Panc1 (cell line): ENCODE measurements around the gene NR5A2. TPM values are rescaled to one million over a fixed set of nuclear protein-coding genes. Genes with fewer than 3 reads are reported as not detected.

Experiments used
- ATAC-seq: fragments of 200-7000 bp; cut with Tn5 transposase; 2 replicates; pipeline ENCODE4 v1.9.1; 2020; ENCODE audit warnings: mild to moderate bottlenecking, moderate library complexity
- BruUV-seq: library from RNA; stranded (reverse); fragments of 400-500 nt; replicated peaks from 2 replicates; lab custom pipeline; 2021; lab: Mats Ljungman, UMichigan
- CTCF ChIA-PET: fragments of 300-600 bp; sonication (Branson Sonifier 250); formaldehyde crosslinking; loops from one replicate; lab custom pipeline; 2022; ENCODE audit warnings: antibody characterized with exemption; lab: Charles Lee
- POLR2A ChIA-PET: fragments of 300-600 bp; sonication (Branson Sonifier 250); formaldehyde crosslinking; loops from one replicate; lab custom pipeline; 2022; ENCODE audit warnings: antibody characterized with exemption; lab: Charles Lee
- DNase-seq: peaks from one replicate; pipeline ENCODE4 v3.0.0-alpha.2; 2010; ENCODE audit warnings: low read depth, low spot score
- H3K27ac ChIP-seq: 2 replicates; pipeline ENCODE4 v1.5.1; 2011; ENCODE audit warnings: mild to moderate bottlenecking, low read length, inconsistent platforms
- H3K27me3 ChIP-seq: fragments of 200-500 bp; sonication (Bioruptor generic); 2 replicates; pipeline ENCODE4 v1.6.0; 2014; ENCODE audit warnings: low read length, inconsistent platforms; ENCODE audit not compliant: control insufficient read depth, insufficient read depth
- H3K36me3 ChIP-seq: fragments of 200-500 bp; sonication (Bioruptor generic); 2 replicates; pipeline ENCODE4 v1.5.1; 2014; ENCODE audit warnings: inconsistent platforms, mild to moderate bottlenecking, low read length, moderate library complexity; ENCODE audit not compliant: control insufficient read depth, insufficient read depth
- H3K4me1 ChIP-seq: 2 replicates; pipeline ENCODE4 v1.5.1; 2011; ENCODE audit warnings: inconsistent platforms, mild to moderate bottlenecking, low read length, moderate library complexity; ENCODE audit not compliant: control insufficient read depth, insufficient read depth
- H3K4me3 ChIP-seq, 2 experiments: 2 replicates each; pipeline ENCODE4 v1.5.1; 2011 to 2012; ENCODE audit warnings: low read depth in 2 of 2, low read length in 2 of 2, mild to moderate bottlenecking in 2 of 2, inconsistent platforms in 1 of 2, moderate library complexity in 1 of 2
- H3K9me3 ChIP-seq: fragments of 200-500 bp; sonication (Bioruptor generic); 2 replicates; pipeline ENCODE4 v1.5.1; 2014; ENCODE audit warnings: low read depth, mild to moderate bottlenecking, inconsistent platforms, low read length, moderate library complexity; ENCODE audit not compliant: control insufficient read depth, insufficient read depth
- POLR2AphosphoS5 ChIP-seq: IDR thresholded peaks from 2 replicates; pipeline ENCODE4 v1.6.1; 2012; ENCODE audit warnings: mild to moderate bottlenecking, low read depth, low read length, moderate library complexity
- REST ChIP-seq, 2 experiments: IDR thresholded peaks; 2 replicates each; pipeline ENCODE4 v1.6.1; 2011 to 2012; ENCODE audit warnings: low read depth in 2 of 2, control low read depth in 1 of 2, low read length in 1 of 2, mild to moderate bottlenecking in 1 of 2, moderate library complexity in 1 of 2; ENCODE audit not compliant: insufficient read depth in 1 of 2
- SIN3A ChIP-seq: IDR thresholded peaks from 2 replicates; pipeline ENCODE4 v1.6.1; 2012; ENCODE audit warnings: low read depth, mild to moderate bottlenecking, low read length, moderate library complexity, borderline replicate concordance; ENCODE audit not compliant: insufficient read depth
- TCF7L2 ChIP-seq: IDR thresholded peaks from 2 replicates; pipeline ENCODE4 v1.6.1; 2011; ENCODE audit warnings: mild to moderate bottlenecking, low read depth, low read length, inconsistent platforms
- in situ Hi-C: cut with HindIII; loops from 2 replicates; pipeline ENCODE4 v1.10.0; 2016; ENCODE audit warnings: low sequenced_read_pairs, low pct_unique_long_range_greater_than_20kb
- intact Hi-C: fragments of 100-400 bp; cut with micrococcal nuclease; formaldehyde crosslinking; loops from one replicate; pipeline ENCODE4 v1.10.0; 2022; ENCODE audit not compliant: unreplicated experiment
- total RNA-seq: library from RNA; stranded (reverse); gene quantifications from one replicate; pipeline ENCODE4 v1.2.1, GENCODE V29; 2021; ENCODE audit not compliant: unreplicated experiment
- TF ChIP-seq, protein P1 (sequence below): fragments of 450-650 bp; IDR thresholded peaks from 2 replicates; pipeline ENCODE4 v1.5.1; 2017; ENCODE audit warnings: mild to moderate bottlenecking

The NR5A2 gene
- total RNA-seq, 1 experiment from 2014 or later = 4.3 TPM

- in situ Hi-C loops (no loop called here), intact Hi-C loops (no loop called here)
- H3K9me3 ChIP-seq = no peaks in the 10 kb centered on the region
- H3K36me3 ChIP-seq = no peaks in the 10 kb centered on the region
- TF ChIP-seq POLR2AphosphoS5 (no peak), TCF7L2 (no peak), REST (IDR thresholded peaks at IDR 0.05; ENCODE audit: insufficient read depth in 1 of 2, low read depth in 2 of 2, low read length in 1 of 2) (no peak), SIN3A (no peak)
- TF ChIP-seq, protein P1, sequence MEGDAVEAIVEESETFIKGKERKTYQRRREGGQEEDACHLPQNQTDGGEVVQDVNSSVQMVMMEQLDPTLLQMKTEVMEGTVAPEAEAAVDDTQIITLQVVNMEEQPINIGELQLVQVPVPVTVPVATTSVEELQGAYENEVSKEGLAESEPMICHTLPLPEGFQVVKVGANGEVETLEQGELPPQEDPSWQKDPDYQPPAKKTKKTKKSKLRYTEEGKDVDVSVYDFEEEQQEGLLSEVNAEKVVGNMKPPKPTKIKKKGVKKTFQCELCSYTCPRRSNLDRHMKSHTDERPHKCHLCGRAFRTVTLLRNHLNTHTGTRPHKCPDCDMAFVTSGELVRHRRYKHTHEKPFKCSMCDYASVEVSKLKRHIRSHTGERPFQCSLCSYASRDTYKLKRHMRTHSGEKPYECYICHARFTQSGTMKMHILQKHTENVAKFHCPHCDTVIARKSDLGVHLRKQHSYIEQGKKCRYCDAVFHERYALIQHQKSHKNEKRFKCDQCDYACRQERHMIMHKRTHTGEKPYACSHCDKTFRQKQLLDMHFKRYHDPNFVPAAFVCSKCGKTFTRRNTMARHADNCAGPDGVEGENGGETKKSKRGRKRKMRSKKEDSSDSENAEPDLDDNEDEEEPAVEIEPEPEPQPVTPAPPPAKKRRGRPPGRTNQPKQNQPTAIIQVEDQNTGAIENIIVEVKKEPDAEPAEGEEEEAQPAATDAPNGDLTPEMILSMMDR = no peak
- ATAC-seq = no peak
- no peaks in the 10 kb centered on the region for H3K27me3 ChIP-seq
- no peaks in the 10 kb centered on the region for H3K4me1 ChIP-seq
- ChIA-PET POLR2A (no interaction called here), CTCF (no interaction called here)
- H3K27ac ChIP-seq = no peak overlapping the region
- H3K4me3 ChIP-seq = no peak overlapping the region
- DNase-seq = no peak
- BruUV-seq = no TSS peak
Measured at GRCh38 chr1:200206340-200206739, 178.8 kb downstream of the NR5A2 start.

- intact Hi-C loops (no loop called here), in situ Hi-C loops (no loop called here)
- Histone ChIP-seq H3K4me1 (no peaks in the 10 kb centered on the region), H3K27ac (no peak overlapping the region), H3K27me3 (no peaks in the 10 kb centered on the region), H3K9me3 (no peaks in the 10 kb centered on the region), H3K4me3 (no peak overlapping the region), H3K36me3 (no peaks in the 10 kb centered on the region)
- DNase-seq (no peak), ATAC-seq (no peak)
- TF ChIP-seq REST (IDR thresholded peaks at IDR 0.05; ENCODE audit: insufficient read depth in 1 of 2, low read depth in 2 of 2, low read length in 1 of 2) (no peak), POLR2AphosphoS5 (no peak)
- no TSS peak for BruUV-seq
- ChIA-PET POLR2A (no interaction called here), CTCF (no interaction called here)
Measured at GRCh38 chr1:200206761-200207160, 179.3 kb downstream of the NR5A2 start.
